DMS114 treated with DMSO at 0.1 percent for 48 hours (cell line): Measurements from ENCODE around the gene CYRIA.

Experiments
- DNase-seq: peaks from one replicate; lab custom pipeline; 2025; ENCODE audit not compliant: unreplicated experiment; lab: John Stamatoyannopoulos, UW

The CYRIA gene

GRCh38 chr2:16665748-16666448, at the start of gene CYRIA:
CYRIA (minus strand) TSS chr2:16665834; CDS start chr2:16588119, 77,715 bp downstream.
- no peak for DNase-seq

- DNase-seq = no peak
These were observed 47.4 kb upstream of the CYRIA start for GRCh38 chr2:16713011-16713423.

GRCh38 chr2:16709769-16710168, 44.1 kb upstream of the CYRIA start:
- DNase-seq = no peak

- DNase-seq = no peak
These were observed 42.5 kb upstream of the CYRIA start for GRCh38 chr2:16708173-16708572.

GRCh38 chr2:16707014-16707623, 41.5 kb upstream of the CYRIA start:
- no peak for DNase-seq

- no peak for DNase-seq
These were observed 35.1 kb upstream of the CYRIA start for GRCh38 chr2:16700551-16701259.

- no peak for DNase-seq
These were observed 28.2 kb upstream of the CYRIA start for GRCh38 chr2:16693854-16694253.

- DNase-seq = no peak
These were observed 25.6 kb upstream of the CYRIA start for GRCh38 chr2:16691261-16691660.

- no peak for DNase-seq
These were observed 22.3 kb upstream of the CYRIA start for GRCh38 chr2:16687955-16688354.

GRCh38 chr2:16687222-16687621, 21.6 kb upstream of the CYRIA start:
- no peak for DNase-seq

- DNase-seq = no peak
These were observed 21.0 kb upstream of the CYRIA start for GRCh38 chr2:16686641-16687040.

- DNase-seq = no peak
These were observed 19.7 kb upstream of the CYRIA start for GRCh38 chr2:16685340-16685715.

- no peak for DNase-seq
These were observed 19.2 kb upstream of the CYRIA start for GRCh38 chr2:16684676-16685339.

GRCh38 chr2:16683576-16683975, 17.9 kb upstream of the CYRIA start:
- DNase-seq = no peak

GRCh38 chr2:16682431-16683118, 16.9 kb upstream of the CYRIA start:
- no peak for DNase-seq

GRCh38 chr2:16680781-16681180, 15.1 kb upstream of the CYRIA start:
- DNase-seq = no peak

- no peak for DNase-seq
These were observed 14.7 kb upstream of the CYRIA start for GRCh38 chr2:16680304-16680703.

GRCh38 chr2:16678964-16679363, 13.3 kb upstream of the CYRIA start:
- no peak for DNase-seq

GRCh38 chr2:16677875-16678274, 12.2 kb upstream of the CYRIA start:
- DNase-seq = no peak

GRCh38 chr2:16675781-16676180, 10.1 kb upstream of the CYRIA start:
- no peak for DNase-seq

- DNase-seq = no peak
These were observed 8.5 kb upstream of the CYRIA start for GRCh38 chr2:16674154-16674553.
